Measurements from ENCODE around the gene HMCN2.

The HMCN2 gene

DNA sequence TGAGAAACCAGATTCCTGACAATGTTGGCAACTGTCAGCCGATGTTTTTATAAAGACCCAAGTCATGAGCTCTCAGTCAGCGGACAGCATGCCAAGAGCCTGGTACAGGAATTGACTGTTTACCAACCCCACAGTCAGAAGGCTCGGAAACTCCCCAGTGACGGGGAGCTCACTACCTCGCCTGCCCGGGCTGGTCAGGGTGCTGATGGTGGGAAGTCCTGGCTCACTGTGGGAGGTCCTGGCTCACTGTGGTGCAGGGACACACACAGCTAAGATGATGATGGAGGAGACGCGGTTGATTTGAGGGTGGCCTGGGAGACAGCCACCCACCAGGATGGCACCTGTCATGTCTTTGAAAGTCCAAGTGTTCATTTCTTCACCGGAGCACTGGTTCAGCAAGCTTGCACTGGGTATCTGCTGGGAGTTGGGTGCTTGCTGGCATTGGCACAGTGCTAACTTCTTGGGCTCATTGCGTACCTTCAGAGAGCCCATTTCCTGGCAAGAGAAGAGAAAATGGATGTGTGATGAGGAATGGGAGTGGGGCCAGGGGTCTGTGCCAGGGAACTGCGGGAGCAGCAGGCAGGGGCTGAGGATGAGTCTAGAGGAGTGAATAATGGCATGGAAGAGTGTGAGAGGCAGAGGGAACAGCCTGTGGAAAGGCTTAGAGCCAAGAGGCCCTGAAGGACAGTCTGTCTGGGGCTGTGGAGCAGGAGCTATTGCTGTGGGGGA lies 194.5 kb downstream of the HMCN2 start:
- no peak for DNase-seq (ENCODE audit: low read depth, low spot score)
- no peaks in the 10 kb centered on the region for H3K9me3 ChIP-seq (ENCODE audit: low read depth, low read length)
- H3K27ac ChIP-seq = no peak overlapping the region
- H3K9ac ChIP-seq (ENCODE audit: insufficient read length) = no peak overlapping the region
- TF ChIP-seq FOXP2 (optimal IDR thresholded peaks at IDR 0.05; ENCODE audit: control extremely low read depth, extremely low read length, insufficient read depth) (no peak), POLR2AphosphoS5 (IDR thresholded peaks at IDR 0.05; ENCODE audit: borderline replicate concordance, low read depth, low read length) (no peak), EZH2 (IDR thresholded peaks at IDR 0.05) (no peak)
- peaks cover 8% of the 10 kb centered on the region; the same call in 1 of the 2 replicates for H3K36me3 ChIP-seq (ENCODE audit: insufficient read depth, low read length)
- H3K4me3 ChIP-seq = no peak overlapping the region

DNA sequence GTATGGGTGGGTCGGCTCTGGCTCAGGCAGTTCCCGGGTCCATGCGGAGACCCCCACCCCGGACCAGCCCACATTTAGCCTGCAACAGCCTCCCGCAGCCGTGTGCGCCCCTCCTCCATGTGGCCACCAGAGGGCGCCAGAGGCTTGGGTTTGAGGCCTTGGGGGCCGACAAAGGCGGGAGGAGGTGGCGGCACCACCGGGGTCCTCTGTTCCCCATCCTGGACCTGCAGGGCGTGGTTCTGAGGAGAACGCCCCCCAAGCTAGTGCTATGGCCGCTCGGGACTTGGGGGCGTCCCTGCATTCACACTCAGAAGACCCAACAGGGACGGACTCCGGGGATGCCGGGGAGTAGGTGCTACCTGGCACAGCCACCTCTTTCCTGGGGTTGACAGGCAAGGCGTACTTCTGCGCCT lies 195.7 kb downstream of the HMCN2 start:
- no peak for DNase-seq (ENCODE audit: low read depth, low spot score)
- no peak overlapping the region for H3K4me3 ChIP-seq
- no peaks in the 10 kb centered on the region for H3K9me3 ChIP-seq (ENCODE audit: low read depth, low read length)
- no peak overlapping the region for H3K27ac ChIP-seq
- TF ChIP-seq EZH2 (IDR thresholded peaks at IDR 0.05) (no peak), FOXP2 (optimal IDR thresholded peaks at IDR 0.05; ENCODE audit: control extremely low read depth, extremely low read length, insufficient read depth) (no peak), POLR2AphosphoS5 (IDR thresholded peaks at IDR 0.05; ENCODE audit: borderline replicate concordance, low read depth, low read length) (no peak)
- peaks cover 9% of the 10 kb centered on the region; the same call in 1 of the 2 replicates for H3K36me3 ChIP-seq (ENCODE audit: insufficient read depth, low read length)
- H3K9ac ChIP-seq (ENCODE audit: insufficient read length) = no peak overlapping the region

DNA sequence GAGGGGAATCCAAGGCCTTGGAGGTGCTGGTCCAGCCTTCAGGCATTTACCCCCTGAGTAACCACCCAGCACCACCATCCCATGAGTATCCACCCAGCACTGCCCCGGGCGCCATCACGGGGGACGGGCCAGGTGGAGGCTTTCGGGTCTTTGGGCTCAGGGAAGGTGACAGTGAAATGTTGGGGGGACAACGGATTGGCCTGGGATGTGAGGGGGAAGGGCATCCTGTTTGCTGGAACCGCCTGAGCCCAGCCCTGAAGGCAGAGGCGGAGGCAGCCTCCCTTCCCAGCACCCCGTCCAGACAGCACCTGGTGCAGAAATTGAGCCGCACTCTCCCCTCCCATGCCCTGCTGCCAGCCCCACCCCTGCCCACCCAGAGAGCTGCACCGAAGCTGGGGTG lies 196.2 kb downstream of the HMCN2 start:
- TF ChIP-seq EZH2 (IDR thresholded peaks at IDR 0.05) = no peak
- TF ChIP-seq FOXP2 (optimal IDR thresholded peaks at IDR 0.05; ENCODE audit: control extremely low read depth, extremely low read length, insufficient read depth) = no peak
- no peak for TF ChIP-seq POLR2AphosphoS5 (IDR thresholded peaks at IDR 0.05; ENCODE audit: borderline replicate concordance, low read depth, low read length)
- peaks cover 14% of the 10 kb centered on the region; the same call in 1 of the 2 replicates for H3K36me3 ChIP-seq (ENCODE audit: insufficient read depth, low read length)
- DNase-seq (ENCODE audit: low read depth, low spot score) = no peak
- H3K4me3 ChIP-seq = no peak overlapping the region
- H3K27ac ChIP-seq = no peak overlapping the region
- H3K9ac ChIP-seq (ENCODE audit: insufficient read length) = no peak overlapping the region
- H3K9me3 ChIP-seq (ENCODE audit: low read depth, low read length) = no peaks in the 10 kb centered on the region

DNA sequence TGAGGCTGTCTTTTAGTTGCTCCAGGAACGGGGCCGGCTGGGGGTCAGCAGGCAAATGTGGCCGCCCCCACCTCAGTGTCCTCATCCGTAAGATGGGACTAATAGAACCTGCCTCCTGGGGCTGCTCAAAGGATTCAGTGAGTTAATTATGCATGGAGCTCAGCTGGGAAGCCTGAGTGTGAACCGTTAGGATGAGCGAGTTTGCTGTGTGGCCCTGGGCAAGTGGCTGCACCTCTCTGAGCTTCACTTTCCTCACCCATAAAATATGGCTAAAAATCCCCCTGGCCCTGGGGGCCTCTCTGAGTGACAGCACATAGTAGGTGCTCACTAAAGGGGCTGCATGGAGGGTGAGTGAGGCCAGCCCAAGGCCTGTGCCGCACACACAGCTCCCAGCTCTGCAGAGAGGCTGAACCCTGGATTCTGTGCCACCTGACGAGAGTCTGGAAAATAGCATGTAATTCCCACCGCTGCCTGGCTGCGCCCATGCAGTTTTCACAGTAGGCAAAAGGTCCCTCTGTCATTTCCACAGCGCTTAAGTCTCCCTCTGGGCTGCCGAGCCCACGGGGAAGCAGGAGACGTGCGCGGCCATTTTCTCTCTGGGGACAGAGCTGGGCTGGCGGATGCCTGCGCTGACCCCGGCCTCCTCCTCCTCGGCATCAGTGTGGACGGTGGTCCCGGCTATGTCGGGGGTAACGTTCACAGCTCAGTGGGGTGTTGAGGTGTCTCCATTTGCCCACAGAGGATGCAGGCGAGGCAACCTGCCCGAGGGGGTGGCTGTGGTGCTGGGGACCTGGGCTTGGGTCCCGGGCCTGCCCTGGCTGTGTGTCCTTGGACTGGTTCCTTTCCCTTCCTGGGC lies 197.4 kb downstream of the HMCN2 start:
- Histone ChIP-seq H3K9me3 (ENCODE audit: low read depth, low read length) (no peaks in the 10 kb centered on the region), H3K4me3 (no peak overlapping the region), H3K9ac (ENCODE audit: insufficient read length) (no peak overlapping the region), H3K27ac (no peak overlapping the region), H3K36me3 (ENCODE audit: insufficient read depth, low read length) (peaks cover 16% of the 10 kb centered on the region; the same call in 1 of the 2 replicates)
- no peak for DNase-seq (ENCODE audit: low read depth, low spot score)
- TF ChIP-seq FOXP2 (optimal IDR thresholded peaks at IDR 0.05; ENCODE audit: control extremely low read depth, extremely low read length, insufficient read depth) = no peak
- TF ChIP-seq POLR2AphosphoS5 (IDR thresholded peaks at IDR 0.05; ENCODE audit: borderline replicate concordance, low read depth, low read length) = no peak

DNA sequence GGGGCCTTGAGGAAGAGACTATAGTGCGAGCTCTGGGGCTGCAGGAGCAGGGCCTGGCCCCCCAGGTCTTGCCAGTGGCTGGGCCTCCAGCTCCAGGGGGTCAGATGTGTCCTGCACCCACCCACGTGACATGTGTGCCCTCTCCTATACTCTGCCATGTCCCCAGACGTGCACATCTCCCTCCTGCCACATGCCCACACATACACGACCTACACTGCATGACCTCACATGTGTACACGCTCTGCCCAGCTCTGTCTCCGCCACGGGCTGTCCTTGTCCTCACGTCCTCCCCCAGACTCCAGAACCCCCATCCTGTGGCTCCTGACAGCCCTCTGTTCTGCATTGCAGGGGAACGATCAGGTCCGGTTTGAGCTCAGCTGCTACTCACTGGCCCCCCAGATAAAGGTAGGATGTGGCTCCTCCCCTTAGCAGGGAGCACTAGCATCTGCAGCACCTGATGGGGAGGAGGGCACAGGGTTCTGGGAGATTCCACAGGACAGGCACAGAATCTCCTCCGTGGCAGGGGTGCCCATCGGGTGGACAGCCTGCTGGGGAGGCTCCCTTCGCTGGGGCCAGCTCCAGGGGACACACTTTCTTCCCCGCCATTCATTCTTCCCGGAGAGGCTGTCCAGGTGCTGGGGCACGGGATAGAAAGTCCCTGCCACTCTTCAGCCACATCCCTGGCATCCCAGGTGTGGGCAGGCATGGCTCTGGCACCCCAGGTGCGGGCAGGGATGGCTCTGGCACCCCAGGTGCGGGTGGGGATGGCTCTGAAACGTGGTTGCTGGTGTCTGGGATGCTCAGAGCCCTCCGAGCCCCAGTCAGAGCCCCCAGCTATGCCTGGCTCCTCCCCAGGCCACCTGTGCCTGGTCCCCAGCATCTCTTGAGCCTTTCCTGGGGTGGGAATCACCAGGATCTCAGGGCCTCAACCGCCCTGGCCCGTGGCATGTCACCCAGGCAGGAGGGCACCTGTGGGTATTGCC lies 198.5 kb downstream of the HMCN2 start:
- peaks cover 16% of the 10 kb centered on the region; the same call in 1 of the 2 replicates for H3K36me3 ChIP-seq (ENCODE audit: insufficient read depth, low read length)
- TF ChIP-seq FOXP2 (optimal IDR thresholded peaks at IDR 0.05; ENCODE audit: control extremely low read depth, extremely low read length, insufficient read depth) (no peak), EZH2 (IDR thresholded peaks at IDR 0.05) (no peak), POLR2AphosphoS5 (IDR thresholded peaks at IDR 0.05; ENCODE audit: borderline replicate concordance, low read depth, low read length) (no peak)
- no peak overlapping the region for H3K4me3 ChIP-seq
- no peak for DNase-seq (ENCODE audit: low read depth, low spot score)
- no peak overlapping the region for H3K27ac ChIP-seq
- no peak overlapping the region for H3K9ac ChIP-seq (ENCODE audit: insufficient read length)
- H3K9me3 ChIP-seq (ENCODE audit: low read depth, low read length) = no peaks in the 10 kb centered on the region

DNA sequence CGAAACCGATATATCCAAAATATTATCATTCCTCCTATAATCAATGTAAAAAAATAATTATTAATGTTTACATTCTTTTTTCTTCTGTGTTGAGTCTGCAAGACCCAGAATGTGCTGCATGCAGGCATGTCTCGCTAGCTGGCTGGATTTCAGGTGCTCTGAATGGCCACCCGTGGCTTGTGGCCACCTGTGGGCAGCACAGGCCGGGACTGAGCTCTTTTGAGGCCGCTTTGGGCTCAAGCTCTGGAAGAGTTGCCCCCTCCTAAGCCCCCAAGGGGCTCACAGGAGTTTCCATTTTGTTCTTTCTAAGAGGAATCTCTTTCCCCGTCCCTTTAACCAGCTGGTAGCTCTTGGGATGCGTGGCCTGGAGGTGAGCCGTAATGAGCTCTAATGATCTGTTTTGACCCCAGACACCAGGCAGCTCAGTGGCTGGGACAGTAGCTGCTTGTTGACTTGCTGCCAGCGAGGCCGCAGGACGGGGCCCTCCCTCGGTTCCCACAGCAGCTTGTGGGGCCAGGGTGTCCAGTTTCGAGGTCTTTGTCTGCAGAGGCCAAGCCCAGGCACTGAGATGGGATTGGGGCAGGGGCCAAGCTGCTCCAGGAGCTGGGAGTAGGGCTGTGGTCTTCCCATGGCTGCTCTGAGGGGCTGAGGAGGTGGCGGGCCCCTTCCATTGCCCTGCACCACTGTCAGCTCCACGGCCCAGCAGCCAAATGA lies 200.0 kb downstream of the HMCN2 start:
- peaks cover 19% of the 10 kb centered on the region; the same call in 1 of the 2 replicates for H3K36me3 ChIP-seq (ENCODE audit: insufficient read depth, low read length)
- H3K9me3 ChIP-seq (ENCODE audit: low read depth, low read length) = no peaks in the 10 kb centered on the region
- TF ChIP-seq FOXP2 (optimal IDR thresholded peaks at IDR 0.05; ENCODE audit: control extremely low read depth, extremely low read length, insufficient read depth) (no peak), EZH2 (IDR thresholded peaks at IDR 0.05) (no peak), POLR2AphosphoS5 (IDR thresholded peaks at IDR 0.05; ENCODE audit: borderline replicate concordance, low read depth, low read length) (no peak)
- DNase-seq (ENCODE audit: low read depth, low spot score) = no peak
- no peak overlapping the region for H3K9ac ChIP-seq (ENCODE audit: insufficient read length)
- H3K4me3 ChIP-seq = no peak overlapping the region
- no peak overlapping the region for H3K27ac ChIP-seq

DNA sequence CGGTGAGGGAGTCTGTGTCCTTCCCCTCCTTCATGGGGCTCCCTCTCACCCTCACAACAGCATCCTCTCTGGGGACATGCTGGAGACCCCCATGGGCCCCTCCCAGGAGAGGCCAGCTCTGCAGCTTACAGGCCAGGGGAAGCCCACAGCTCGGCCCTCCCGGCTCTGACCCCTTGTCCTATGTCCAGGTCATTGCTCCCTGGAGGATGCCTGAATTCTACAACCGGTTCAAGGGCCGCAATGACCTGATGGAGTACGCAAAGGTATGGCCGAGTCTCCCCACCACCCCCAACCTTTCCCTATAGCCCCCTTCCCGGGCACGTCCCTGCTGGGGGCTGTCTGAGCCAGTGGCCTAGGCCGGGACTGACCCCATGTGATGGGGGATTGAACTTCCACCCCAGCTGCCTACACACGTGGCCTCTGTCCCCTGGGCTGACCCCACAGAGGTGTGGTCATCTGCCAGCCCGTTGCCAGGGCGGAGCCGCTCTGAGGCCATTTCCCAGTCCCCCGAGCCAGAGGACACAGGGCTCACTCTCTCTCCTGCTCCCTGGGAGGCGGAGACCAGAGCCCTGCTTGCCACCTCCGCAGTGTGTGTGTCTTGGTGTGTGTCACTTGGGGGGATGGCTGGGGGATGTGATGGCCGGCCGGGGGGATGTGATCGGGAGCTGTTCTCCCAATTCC lies 201.1 kb downstream of the HMCN2 start:
- no peak overlapping the region for H3K27ac ChIP-seq
- H3K36me3 ChIP-seq (ENCODE audit: insufficient read depth, low read length) = peaks cover 27% of the 10 kb centered on the region; the same call in 1 of the 2 replicates
- no peaks in the 10 kb centered on the region for H3K9me3 ChIP-seq (ENCODE audit: low read depth, low read length)
- DNase-seq (ENCODE audit: low read depth, low spot score) = no peak
- no peak for TF ChIP-seq EZH2 (IDR thresholded peaks at IDR 0.05)
- TF ChIP-seq FOXP2 (optimal IDR thresholded peaks at IDR 0.05; ENCODE audit: control extremely low read depth, extremely low read length, insufficient read depth) = no peak
- no peak for TF ChIP-seq POLR2AphosphoS5 (IDR thresholded peaks at IDR 0.05; ENCODE audit: borderline replicate concordance, low read depth, low read length)
- no peak overlapping the region for H3K4me3 ChIP-seq
- H3K9ac ChIP-seq (ENCODE audit: insufficient read length) = no peak overlapping the region
